ENCODE measurements around the gene UACA. TPM values are rescaled to one million over a fixed set of nuclear protein-coding genes. Genes with fewer than 3 reads are reported as not detected.

UACA gene
- total RNA-seq, 2 experiments from 2014 or later, result 6.6 TPM

GRCh38 chr15:70632491-70633102 is 130.8 kb downstream of the UACA start:
- POLR2A ChIA-PET, result interaction anchor here (0.6 kb wide), 1 partner anchor 1076 kb away, joined by 6 read pairs; no protein-coding TSS in a partner anchor
- Mint-ChIP-seq H3K27ac (no peak overlapping the region), H3K4me3 (no peak overlapping the region), H3K27me3 (peaks cover 8% of the 10 kb centered on the region), H3K36me3 (ENCODE audit: low read depth) (no peaks in the 10 kb centered on the region), H3K4me1 (peaks cover 12% of the 10 kb centered on the region), H3K9me3 (ENCODE audit: low read depth) (no peaks in the 10 kb centered on the region)
- ATAC-seq, result peak; percentile 39
- no peak for DNase-seq
- intact Hi-C loops (cut with DNase I, micrococcal nuclease), result no loop called here
- CTCF ChIA-PET, result interaction anchor here (1.7 kb wide), 1 partner anchor 11 kb away, joined by 5 read pairs; no protein-coding TSS in a partner anchor

- H3K4me3 Mint-ChIP-seq, result no peak overlapping the region
- ChIA-PET POLR2A (no interaction called here), CTCF (interaction anchor here (1.7 kb wide), 1 partner anchor 11 kb away, joined by 5 read pairs; no protein-coding TSS in a partner anchor)
- peaks cover 8% of the 10 kb centered on the region for H3K27me3 Mint-ChIP-seq
- intact Hi-C loops (cut with DNase I, micrococcal nuclease), result no loop called here
- DNase-seq (no peak), ATAC-seq (no peak)
- no peak overlapping the region for H3K27ac Mint-ChIP-seq
- peaks cover 12% of the 10 kb centered on the region for H3K4me1 Mint-ChIP-seq
- H3K9me3 Mint-ChIP-seq (ENCODE audit: low read depth), result no peaks in the 10 kb centered on the region
- no peaks in the 10 kb centered on the region for H3K36me3 Mint-ChIP-seq (ENCODE audit: low read depth)
Observed at GRCh38 chr15:70632079-70632478, 131.3 kb downstream of the UACA start.

GRCh38 chr15:70629735-70630273 is 133.6 kb downstream of the UACA start:
- H3K4me1 Mint-ChIP-seq, result peaks cover 12% of the 10 kb centered on the region
- no peaks in the 10 kb centered on the region for H3K9me3 Mint-ChIP-seq (ENCODE audit: low read depth)
- H3K27ac Mint-ChIP-seq, result no peak overlapping the region
- POLR2A ChIA-PET, result no interaction called here
- DNase-seq (no peak), ATAC-seq (no peak)
- peaks cover 9% of the 10 kb centered on the region for H3K27me3 Mint-ChIP-seq
- no peaks in the 10 kb centered on the region for H3K36me3 Mint-ChIP-seq (ENCODE audit: low read depth)
- intact Hi-C loops (cut with DNase I, micrococcal nuclease), result no loop called here
- H3K4me3 Mint-ChIP-seq, result no peak overlapping the region
- CTCF ChIA-PET, result no interaction called here

- POLR2A ChIA-PET, result interaction anchor here (0.6 kb wide), 1 partner anchor 16 kb away, joined by 4 read pairs; no protein-coding TSS in a partner anchor
- peaks cover 2% of the 10 kb centered on the region for H3K36me3 Mint-ChIP-seq (ENCODE audit: low read depth)
- DNase-seq (no peak), ATAC-seq (no peak)
- H3K4me3 Mint-ChIP-seq, result no peak overlapping the region
- CTCF ChIA-PET, result no interaction called here
- peaks cover 3% of the 10 kb centered on the region for H3K9me3 Mint-ChIP-seq (ENCODE audit: low read depth)
- H3K4me1 Mint-ChIP-seq, result peaks cover 12% of the 10 kb centered on the region
- peaks cover 14% of the 10 kb centered on the region for H3K27me3 Mint-ChIP-seq
- H3K27ac Mint-ChIP-seq, result no peak overlapping the region
- intact Hi-C loops (cut with DNase I, micrococcal nuclease), result no loop called here
Observed at GRCh38 chr15:70628549-70628896, 134.8 kb downstream of the UACA start.

- intact Hi-C loops (cut with DNase I, micrococcal nuclease), result no loop called here
- no peak for DNase-seq
- CTCF ChIA-PET, result no interaction called here
- POLR2A ChIA-PET, result interaction anchor here (0.6 kb wide), 1 partner anchor 194 kb away, joined by 3 read pairs; no protein-coding TSS in a partner anchor
- H3K36me3 Mint-ChIP-seq (ENCODE audit: low read depth), result peaks cover 2% of the 10 kb centered on the region
- no peak overlapping the region for H3K27ac Mint-ChIP-seq
- ATAC-seq, result no peak
- peaks cover 5% of the 10 kb centered on the region for H3K9me3 Mint-ChIP-seq (ENCODE audit: low read depth)
- H3K27me3 Mint-ChIP-seq, result peaks cover 14% of the 10 kb centered on the region
- H3K4me3 Mint-ChIP-seq, result no peak overlapping the region
- peaks cover 9% of the 10 kb centered on the region for H3K4me1 Mint-ChIP-seq
Observed at GRCh38 chr15:70627734-70628548, 135.4 kb downstream of the UACA start.

- no peak overlapping the region for H3K4me3 Mint-ChIP-seq
- ChIA-PET CTCF (no interaction called here), POLR2A (interaction anchor here (0.6 kb wide), 1 partner anchor 195 kb away, joined by 3 read pairs; no protein-coding TSS in a partner anchor)
- peaks cover 2% of the 10 kb centered on the region for H3K36me3 Mint-ChIP-seq (ENCODE audit: low read depth)
- H3K4me1 Mint-ChIP-seq, result peaks cover 3% of the 10 kb centered on the region
- peaks cover 14% of the 10 kb centered on the region for H3K27me3 Mint-ChIP-seq
- H3K9me3 Mint-ChIP-seq (ENCODE audit: low read depth), result peaks cover 5% of the 10 kb centered on the region
- intact Hi-C loops (cut with DNase I, micrococcal nuclease), result no loop called here
- no peak for ATAC-seq
- no peak overlapping the region for H3K27ac Mint-ChIP-seq
- DNase-seq, result no peak
Observed at GRCh38 chr15:70627322-70627721, 136.0 kb downstream of the UACA start.

- Mint-ChIP-seq H3K36me3 (ENCODE audit: low read depth) (peaks cover 2% of the 10 kb centered on the region), H3K4me1 (no peaks in the 10 kb centered on the region), H3K27ac (no peak overlapping the region), H3K4me3 (no peak overlapping the region), H3K9me3 (ENCODE audit: low read depth) (peaks cover 7% of the 10 kb centered on the region), H3K27me3 (peaks cover 18% of the 10 kb centered on the region)
- ChIA-PET POLR2A (no interaction called here), CTCF (no interaction called here)
- intact Hi-C loops (cut with DNase I, micrococcal nuclease), result no loop called here
- DNase-seq, result no peak
- no peak for ATAC-seq
Observed at GRCh38 chr15:70625438-70625837, 137.9 kb downstream of the UACA start.

GRCh38 chr15:70625011-70625410 is 138.3 kb downstream of the UACA start:
- H3K27ac Mint-ChIP-seq, result no peak overlapping the region
- H3K36me3 Mint-ChIP-seq (ENCODE audit: low read depth), result peaks cover 2% of the 10 kb centered on the region
- DNase-seq (no peak), ATAC-seq (no peak)
- H3K27me3 Mint-ChIP-seq, result peaks cover 18% of the 10 kb centered on the region
- no peak overlapping the region for H3K4me3 Mint-ChIP-seq
- intact Hi-C loops (cut with DNase I, micrococcal nuclease), result no loop called here
- H3K9me3 Mint-ChIP-seq (ENCODE audit: low read depth), result peaks cover 7% of the 10 kb centered on the region
- ChIA-PET CTCF (interaction anchor here (0.7 kb wide), 1 partner anchor 53 kb away, joined by 3 read pairs; no protein-coding TSS in a partner anchor), POLR2A (no interaction called here)
- no peaks in the 10 kb centered on the region for H3K4me1 Mint-ChIP-seq

- no peak for DNase-seq
- Mint-ChIP-seq H3K36me3 (ENCODE audit: low read depth) (peaks cover 2% of the 10 kb centered on the region), H3K27me3 (peaks cover 7% of the 10 kb centered on the region), H3K27ac (no peak overlapping the region), H3K4me1 (no peaks in the 10 kb centered on the region), H3K9me3 (ENCODE audit: low read depth) (peaks cover 7% of the 10 kb centered on the region), H3K4me3 (no peak overlapping the region)
- POLR2A ChIA-PET, result no interaction called here
- CTCF ChIA-PET, result no interaction called here
- no peak for ATAC-seq
- intact Hi-C loops (cut with DNase I, micrococcal nuclease), result no loop called here
Observed at GRCh38 chr15:70618929-70619328, 144.4 kb downstream of the UACA start.

GRCh38 chr15:70617911-70618287 is 145.5 kb downstream of the UACA start:
- Mint-ChIP-seq H3K27ac (no peak overlapping the region), H3K27me3 (peaks cover 4% of the 10 kb centered on the region), H3K4me1 (no peaks in the 10 kb centered on the region), H3K36me3 (ENCODE audit: low read depth) (no peaks in the 10 kb centered on the region), H3K4me3 (no peak overlapping the region), H3K9me3 (ENCODE audit: low read depth) (peaks cover 2% of the 10 kb centered on the region)
- intact Hi-C loops (cut with DNase I, micrococcal nuclease), result no loop called here
- CTCF ChIA-PET, result interaction anchor here (0.6 to 0.9 kb wide), 3 partner anchors 9 to 251 kb away, joined by 3 to 4 read pairs (median 3); no protein-coding TSS in a partner anchor
- POLR2A ChIA-PET, result no interaction called here
- no peak for DNase-seq
- peak; percentile 36 for ATAC-seq

- no peak for ATAC-seq
- CTCF ChIA-PET, result interaction anchor here (0.6 to 0.9 kb wide), 3 partner anchors 9 to 250 kb away, joined by 3 to 4 read pairs (median 3); no protein-coding TSS in a partner anchor
Observed at GRCh38 chr15:70617076-70617910, 146.1 kb downstream of the UACA start.

More at GRCh38 chr15:70617076-70617910, 146.1 kb downstream of the UACA start:
- intact Hi-C loops (cut with DNase I, micrococcal nuclease), result no loop called here
- POLR2A ChIA-PET, result interaction anchor here (0.7 kb wide), 1 partner anchor 517 kb away, joined by 3 read pairs; no protein-coding TSS in a partner anchor
- Mint-ChIP-seq H3K36me3 (ENCODE audit: low read depth) (no peaks in the 10 kb centered on the region), H3K4me1 (no peaks in the 10 kb centered on the region), H3K27ac (no peak overlapping the region), H3K4me3 (no peak overlapping the region), H3K27me3 (peaks cover 4% of the 10 kb centered on the region), H3K9me3 (ENCODE audit: low read depth) (peaks cover 2% of the 10 kb centered on the region)
- DNase-seq, result no peak
